ENCODE measurements around the gene PCDHA5.
"Not testable (repeated sequence)": the region's sequence is repeated elsewhere in the genome, so short reads cannot be mapped to it uniquely, and the experiment has no call there.

Gene PCDHA5

DNA sequence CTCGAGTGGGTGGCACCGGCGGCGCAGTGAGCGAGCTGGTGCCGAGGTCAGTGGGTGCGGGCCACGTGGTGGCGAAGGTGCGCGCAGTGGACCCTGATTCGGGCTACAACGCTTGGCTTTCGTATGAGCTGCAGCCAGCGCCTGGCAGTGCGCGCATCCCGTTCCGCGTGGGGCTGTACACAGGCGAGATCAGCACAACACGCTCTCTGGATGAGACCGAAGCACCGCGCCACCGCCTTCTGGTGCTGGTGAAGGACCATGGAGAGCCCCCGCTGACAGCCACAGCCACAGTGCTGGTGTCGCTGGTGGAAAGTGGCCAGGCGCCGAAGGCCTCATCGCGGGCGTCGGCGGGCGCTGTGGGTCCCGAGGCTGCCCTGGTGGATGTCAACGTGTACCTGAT is 2.1 kb downstream of the PCDHA5 start:
- no peak for DNase-seq (ENCODE audit: low spot score)

DNA sequence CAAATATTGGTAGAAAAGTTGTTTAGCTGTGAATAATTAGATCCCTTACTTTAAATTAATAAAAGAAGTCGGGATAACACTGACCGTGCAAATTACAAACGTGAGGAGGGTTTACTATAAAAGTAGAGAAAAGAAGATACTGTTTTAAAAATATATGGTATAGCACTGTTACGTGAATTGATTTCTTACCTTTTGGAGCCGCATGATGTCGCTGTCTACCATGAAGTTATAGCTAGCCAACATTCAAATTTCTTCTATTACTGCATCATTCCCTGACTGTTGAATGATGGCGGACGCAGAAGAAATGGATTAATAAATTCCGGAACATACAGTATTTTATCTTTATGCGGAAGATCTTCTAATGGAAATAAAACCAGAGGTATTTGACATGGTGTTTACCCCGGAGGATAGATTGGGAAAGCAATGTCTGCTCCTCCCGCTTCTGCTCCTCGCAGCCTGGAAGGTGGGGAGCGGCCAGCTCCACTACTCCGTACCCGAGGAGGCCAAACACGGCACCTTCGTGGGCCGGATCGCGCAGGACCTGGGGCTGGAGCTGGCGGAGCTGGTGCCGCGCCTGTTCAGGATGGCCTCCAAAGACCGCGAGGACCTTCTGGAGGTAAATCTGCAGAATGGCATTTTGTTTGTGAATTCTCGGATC is 6.4 kb downstream of the PCDHA5 start, which contains the start of gene PCDHA6:
TSS of gene PCDHA6 (plus strand) at position 257 of the 658 bp plus-strand sequence. CDS start at position 389, 132 bp downstream.
- no peak for DNase-seq (ENCODE audit: low spot score)

DNA sequence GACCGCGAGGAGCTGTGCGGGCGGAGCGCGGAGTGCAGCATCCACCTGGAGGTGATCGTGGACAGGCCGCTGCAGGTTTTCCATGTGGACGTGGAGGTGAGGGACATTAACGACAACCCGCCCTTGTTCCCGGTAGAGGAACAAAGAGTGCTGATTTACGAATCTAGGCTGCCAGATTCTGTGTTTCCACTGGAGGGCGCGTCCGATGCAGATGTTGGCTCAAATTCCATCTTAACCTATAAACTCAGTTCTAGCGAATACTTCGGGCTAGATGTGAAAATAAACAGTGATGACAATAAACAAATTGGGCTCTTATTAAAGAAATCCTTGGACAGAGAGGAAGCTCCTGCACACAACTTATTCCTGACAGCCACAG is 6.9 kb downstream of the PCDHA5 start:
- no peak for DNase-seq (ENCODE audit: low spot score)

DNA sequence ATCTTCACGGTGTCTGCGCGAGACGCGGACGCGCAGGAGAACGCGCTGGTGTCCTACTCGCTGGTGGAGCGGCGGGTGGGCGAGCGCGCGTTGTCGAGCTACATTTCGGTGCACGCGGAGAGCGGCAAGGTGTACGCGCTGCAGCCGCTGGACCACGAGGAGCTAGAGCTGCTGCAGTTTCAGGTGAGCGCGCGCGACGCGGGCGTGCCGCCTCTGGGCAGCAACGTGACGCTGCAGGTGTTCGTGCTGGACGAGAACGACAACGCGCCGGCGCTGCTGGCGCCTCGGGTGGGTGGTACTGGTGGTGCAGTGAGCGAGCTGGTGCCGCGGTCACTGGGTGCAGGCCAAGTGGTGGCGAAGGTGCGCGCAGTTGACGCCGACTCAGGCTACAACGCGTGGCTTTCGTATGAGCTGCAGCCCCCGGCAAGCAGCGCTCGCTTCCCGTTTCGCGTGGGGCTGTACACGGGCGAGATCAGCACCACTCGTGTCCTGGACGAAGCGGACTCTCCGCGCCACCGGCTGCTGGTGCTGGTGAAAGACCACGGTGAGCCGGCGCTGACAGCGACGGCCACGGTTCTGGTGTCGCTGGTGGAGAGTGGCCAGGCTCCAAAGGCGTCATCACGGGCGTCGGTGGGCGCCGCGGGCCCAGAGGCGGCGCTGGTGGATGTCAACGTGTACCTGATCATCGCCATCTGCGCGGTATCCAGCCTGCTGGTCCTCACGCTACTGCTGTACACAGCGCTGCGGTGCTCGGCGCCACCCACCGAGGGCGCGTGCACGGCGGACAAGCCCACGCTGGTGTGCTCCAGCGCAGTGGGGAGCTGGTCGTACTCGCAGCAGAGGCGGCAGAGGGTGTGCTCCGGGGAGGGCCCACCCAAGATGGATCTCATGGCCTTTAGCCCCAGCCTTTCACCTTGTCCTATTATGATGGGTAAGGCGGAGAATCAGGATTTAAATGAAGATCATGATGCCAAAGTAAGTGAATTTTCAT is 8.4 kb downstream of the PCDHA5 start:
- DNase-seq (ENCODE audit: low spot score), result not testable (repeated sequence)

DNA sequence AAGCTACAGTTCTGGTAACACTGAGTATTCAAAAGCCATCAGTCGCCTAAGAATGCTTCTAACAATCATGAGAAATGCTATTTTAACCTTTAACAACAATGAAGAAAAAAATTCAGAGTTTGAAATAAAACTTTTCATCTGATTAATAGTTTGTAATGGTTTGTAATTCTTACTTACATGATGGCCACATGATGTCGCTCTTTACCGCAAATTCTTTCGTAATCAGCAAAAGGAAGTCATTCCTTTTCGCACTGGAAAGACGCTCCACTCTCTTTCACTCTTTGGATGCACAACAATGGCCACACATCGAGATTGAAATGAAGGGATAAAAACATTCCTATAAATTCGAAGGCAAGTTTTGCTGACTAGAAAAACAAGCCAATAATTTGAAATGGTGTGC is 12.6 kb downstream of the PCDHA5 start, which contains the start of gene PCDHA7:
TSS of gene PCDHA7 (plus strand) at position 277 of the 400 bp plus-strand sequence. CDS start at position 392, 115 bp downstream.
- DNase-seq (ENCODE audit: low spot score), result no peak

DNA sequence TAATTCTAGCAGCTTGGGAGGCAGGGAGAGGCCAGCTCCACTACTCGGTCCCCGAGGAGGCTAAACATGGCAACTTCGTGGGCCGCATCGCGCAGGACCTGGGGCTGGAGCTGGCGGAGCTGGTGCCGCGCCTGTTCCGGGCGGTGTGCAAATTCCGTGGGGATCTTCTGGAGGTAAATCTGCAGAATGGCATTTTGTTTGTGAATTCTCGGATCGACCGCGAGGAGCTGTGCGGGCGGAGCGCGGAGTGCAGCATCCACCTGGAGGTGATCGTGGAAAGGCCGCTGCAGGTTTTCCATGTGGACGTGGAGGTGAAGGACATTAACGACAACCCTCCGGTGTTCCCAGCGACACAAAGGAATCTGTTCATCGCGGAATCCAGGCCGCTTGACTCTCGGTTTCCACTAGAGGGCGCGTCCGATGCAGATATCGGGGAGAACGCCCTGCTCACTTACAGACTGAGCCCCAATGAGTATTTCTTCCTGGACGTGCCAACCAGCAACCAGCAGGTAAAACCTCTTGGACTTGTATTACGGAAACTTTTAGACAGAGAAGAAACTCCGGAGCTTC is 13.1 kb downstream of the PCDHA5 start:
- DNase-seq (ENCODE audit: low spot score), result not testable (repeated sequence)

DNA sequence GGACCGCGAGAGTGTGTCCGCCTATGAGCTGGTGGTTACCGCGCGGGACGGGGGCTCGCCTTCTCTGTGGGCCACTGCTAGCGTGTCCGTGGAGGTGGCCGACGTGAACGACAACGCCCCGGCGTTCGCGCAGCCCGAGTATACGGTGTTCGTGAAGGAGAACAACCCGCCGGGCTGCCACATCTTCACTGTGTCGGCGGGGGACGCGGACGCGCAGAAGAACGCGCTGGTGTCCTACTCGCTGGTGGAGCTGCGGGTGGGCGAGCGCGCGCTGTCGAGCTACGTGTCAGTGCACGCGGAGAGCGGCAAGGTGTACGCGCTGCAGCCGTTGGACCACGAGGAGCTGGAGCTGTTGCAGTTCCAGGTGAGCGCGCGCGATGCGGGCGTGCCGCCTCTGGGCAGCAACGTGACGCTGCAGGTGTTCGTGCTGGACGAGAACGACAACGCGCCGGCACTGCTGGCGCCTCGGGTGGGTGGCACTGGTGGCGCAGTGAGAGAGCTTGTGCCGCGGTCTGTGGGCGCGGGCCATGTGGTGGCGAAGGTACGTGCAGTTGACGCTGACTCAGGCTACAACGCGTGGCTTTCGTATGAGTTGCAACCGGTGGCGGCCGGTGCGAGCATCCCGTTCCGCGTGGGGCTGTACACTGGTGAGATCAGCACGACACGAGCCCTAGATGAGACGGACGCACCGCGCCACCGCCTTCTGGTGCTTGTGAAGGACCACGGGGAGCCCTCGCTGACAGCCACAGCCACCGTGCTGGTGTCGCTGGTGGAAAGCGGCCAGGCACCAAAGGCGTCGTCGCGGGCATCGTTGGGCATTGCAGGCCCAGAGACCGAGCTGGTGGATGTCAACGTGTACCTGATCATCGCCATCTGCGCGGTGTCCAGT is 14.5 kb downstream of the PCDHA5 start:
- DNase-seq (ENCODE audit: low spot score), result no peak

DNA sequence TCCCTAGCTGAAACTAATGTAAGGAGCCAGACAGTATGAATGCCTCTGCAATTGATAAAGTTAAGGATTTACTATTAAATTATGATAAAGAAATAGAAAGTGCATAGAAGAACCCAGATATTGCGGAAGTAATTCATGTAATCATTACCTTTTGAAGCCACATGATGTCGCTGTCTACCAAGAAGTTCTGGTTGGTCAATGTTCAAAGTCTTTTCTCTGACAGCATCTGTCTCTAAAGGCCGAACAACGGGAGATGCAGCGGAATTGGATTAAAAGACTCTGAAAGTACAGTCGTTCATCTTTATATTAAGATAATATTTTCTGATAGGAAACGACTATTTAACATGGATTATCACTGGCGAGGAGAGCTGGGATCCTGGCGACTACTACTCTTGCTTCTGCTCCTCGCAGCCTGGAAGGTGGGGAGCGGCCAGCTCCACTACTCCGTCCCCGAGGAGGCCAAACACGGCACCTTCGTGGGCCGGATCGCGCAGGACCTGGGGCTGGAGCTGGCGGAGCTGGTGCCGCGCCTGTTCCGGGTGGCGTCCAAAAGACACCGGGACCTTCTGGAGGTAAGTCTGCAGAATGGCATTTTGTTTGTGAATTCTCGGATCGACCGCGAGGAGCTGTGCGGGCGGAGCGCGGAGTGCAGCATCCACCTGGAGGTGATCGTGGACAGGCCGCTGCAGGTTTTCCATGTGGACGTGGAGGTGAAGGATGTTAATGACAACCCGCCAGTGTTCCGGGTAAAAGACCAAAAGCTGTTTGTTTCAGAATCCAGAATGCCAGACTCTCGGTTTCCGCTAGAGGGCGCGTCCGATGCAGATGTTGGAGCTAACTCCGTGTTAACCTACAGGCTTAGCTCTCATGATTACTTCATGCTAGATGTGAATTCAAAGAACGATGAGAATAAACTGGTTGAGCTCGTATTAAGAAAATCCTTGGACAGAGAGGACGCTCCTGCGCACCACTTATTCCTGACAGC is 19.9 kb downstream of the PCDHA5 start, which contains the start of gene PCDHA8:
TSS of gene PCDHA8 (plus strand) at position 210 of the 985 bp plus-strand sequence. CDS start at position 345, 135 bp downstream.
- DNase-seq (ENCODE audit: low spot score), result peak; percentile 32

DNA sequence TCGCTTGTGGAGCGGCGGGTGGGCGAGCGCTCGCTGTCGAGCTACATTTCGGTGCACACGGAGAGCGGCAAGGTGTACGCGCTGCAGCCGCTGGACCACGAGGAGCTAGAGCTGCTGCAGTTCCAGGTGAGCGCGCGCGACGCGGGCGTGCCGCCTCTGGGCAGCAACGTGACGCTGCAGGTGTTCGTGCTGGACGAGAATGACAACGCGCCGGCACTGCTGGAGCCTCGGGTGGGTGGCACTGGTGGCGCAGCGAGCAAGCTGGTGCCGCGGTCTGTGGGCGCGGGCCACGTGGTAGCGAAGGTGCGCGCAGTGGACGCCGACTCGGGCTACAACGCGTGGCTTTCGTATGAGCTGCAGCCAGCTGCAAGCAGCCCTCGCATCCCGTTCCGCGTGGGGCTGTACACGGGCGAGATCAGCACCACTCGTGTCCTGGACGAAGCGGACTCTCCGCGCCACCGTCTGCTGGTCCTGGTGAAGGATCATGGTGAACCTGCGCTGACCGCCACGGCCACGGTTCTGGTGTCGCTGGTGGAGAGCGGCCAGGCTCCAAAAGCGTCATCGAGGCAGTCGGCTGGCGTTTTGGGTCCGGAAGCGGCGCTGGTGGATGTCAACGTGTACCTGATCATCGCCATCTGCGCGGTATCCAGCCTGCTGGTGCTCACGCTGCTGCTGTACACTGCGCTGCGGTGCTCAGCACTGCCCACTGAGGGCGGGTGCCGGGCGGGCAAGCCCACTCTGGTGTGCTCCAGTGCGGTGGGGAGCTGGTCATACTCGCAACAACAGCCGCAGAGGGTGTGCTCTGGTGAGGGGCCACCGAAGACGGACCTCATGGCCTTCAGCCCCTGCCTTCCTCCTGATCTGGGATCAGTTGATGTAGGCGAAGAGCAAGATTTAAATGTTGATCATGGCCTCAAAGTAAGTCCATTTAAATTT is 21.7 kb downstream of the PCDHA5 start:
- DNase-seq (ENCODE audit: low spot score), result no peak

DNA sequence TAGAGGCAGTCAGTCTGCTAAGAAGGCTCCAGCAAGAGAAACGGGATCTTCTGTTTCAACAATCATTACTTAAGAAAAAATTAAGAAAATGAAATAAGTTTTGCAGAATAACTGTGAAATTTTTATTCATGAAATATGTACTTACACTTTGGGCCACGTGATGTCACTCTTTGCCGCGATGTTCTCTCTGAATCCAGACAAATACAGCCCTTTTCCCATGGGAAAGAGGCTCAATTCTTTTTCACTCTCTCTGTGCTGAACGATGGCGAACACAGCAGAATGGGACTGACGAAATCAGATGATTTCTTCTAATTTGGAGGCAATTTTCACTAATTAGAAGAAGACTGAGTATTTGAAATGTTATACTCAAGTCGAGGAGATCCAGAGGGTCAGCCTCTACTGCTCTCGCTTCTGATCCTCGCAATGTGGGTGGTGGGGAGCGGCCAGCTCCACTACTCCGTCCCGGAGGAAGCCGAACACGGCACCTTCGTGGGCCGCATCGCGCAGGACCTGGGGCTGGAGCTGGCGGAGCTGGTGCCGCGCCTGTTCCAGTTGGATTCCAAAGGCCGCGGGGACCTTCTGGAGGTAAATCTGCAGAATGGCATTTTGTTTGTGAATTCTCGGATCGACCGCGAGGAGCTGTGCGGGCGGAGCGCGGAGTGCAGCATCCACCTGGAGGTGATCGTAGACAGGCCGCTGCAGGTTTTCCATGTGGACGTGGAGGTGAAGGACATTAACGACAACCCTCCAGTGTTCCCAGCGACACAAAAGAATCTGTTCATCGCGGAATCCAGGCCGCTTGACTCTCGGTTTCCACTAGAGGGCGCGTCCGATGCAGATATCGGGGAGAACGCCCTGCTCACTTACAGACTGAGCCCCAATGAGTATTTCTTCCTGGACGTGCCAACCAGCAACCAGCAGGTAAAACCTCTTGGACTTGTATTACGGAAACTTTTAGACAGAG is 27.0 kb downstream of the PCDHA5 start, which contains the start of gene PCDHA9:
TSS of gene PCDHA9 (plus strand) at position 244 of the 964 bp plus-strand sequence. CDS start at position 358, 114 bp downstream.
- DNase-seq (ENCODE audit: low spot score), result not testable (repeated sequence)

DNA sequence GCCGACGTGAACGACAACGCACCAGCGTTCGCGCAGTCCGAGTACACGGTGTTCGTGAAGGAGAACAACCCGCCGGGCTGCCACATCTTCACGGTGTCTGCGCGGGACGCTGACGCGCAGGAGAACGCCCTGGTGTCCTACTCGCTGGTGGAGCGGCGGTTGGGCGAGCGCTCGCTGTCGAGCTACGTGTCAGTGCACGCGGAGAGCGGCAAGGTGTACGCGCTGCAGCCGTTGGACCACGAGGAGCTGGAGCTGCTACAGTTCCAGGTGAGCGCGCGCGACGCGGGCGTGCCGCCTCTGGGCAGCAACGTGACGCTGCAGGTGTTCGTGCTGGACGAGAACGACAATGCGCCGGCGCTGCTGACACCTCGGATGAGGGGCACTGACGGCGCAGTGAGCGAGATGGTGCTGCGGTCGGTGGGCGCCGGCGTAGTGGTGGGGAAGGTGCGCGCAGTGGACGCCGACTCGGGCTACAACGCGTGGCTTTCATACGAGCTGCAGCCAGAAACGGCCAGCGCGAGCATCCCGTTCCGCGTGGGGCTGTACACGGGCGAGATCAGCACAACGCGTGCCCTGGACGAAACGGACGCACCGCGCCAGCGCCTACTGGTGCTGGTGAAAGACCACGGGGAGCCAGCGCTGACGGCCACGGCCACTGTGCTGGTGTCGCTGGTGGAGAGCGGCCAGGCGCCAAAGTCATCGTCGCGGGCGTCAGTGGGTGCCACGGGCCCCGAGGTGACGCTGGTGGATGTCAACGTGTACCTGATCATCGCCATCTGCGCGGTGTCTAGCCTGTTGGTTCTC is 28.6 kb downstream of the PCDHA5 start:
- not testable (repeated sequence) for DNase-seq (ENCODE audit: low spot score)

DNA sequence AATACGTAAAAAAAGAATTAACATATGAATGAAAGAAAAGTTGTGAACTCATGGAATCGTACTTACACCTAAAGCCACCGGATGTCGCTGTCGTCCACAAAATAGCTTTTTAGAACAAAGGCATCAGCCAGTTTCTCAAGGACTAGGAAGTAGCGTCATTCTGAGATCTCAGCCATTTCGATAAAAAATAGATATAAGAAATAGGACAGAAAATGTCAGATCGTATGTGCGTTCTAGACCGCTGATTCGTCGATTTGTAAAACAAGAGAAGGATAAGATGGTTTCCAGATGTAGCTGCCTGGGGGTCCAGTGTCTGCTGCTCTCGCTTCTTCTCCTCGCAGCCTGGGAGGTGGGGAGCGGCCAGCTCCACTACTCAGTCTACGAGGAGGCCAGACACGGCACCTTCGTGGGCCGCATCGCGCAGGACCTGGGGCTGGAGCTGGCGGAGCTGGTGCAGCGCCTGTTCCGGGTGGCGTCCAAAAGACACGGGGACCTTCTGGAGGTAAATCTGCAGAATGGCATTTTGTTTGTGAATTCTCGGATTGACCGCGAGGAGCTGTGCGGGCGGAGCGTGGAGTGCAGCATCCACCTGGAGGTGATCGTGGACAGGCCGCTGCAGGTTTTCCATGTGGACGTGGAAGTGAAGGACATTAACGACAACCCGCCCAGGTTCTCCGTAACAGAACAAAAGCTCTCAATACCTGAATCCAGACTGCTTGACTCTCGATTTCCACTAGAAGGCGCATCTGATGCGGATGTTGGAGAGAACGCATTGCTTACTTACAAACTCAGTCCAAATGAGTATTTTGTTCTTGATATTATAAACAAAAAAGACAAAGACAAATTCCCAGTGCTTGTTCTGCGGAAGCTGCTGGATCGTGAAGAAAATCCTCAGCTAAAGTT is 34.6 kb downstream of the PCDHA5 start, which contains the start of gene PCDHA10:
TSS of gene PCDHA10 (plus strand) at position 126 of the 903 bp plus-strand sequence. CDS start at position 278, 152 bp downstream.
- no peak for DNase-seq (ENCODE audit: low spot score)

DNA sequence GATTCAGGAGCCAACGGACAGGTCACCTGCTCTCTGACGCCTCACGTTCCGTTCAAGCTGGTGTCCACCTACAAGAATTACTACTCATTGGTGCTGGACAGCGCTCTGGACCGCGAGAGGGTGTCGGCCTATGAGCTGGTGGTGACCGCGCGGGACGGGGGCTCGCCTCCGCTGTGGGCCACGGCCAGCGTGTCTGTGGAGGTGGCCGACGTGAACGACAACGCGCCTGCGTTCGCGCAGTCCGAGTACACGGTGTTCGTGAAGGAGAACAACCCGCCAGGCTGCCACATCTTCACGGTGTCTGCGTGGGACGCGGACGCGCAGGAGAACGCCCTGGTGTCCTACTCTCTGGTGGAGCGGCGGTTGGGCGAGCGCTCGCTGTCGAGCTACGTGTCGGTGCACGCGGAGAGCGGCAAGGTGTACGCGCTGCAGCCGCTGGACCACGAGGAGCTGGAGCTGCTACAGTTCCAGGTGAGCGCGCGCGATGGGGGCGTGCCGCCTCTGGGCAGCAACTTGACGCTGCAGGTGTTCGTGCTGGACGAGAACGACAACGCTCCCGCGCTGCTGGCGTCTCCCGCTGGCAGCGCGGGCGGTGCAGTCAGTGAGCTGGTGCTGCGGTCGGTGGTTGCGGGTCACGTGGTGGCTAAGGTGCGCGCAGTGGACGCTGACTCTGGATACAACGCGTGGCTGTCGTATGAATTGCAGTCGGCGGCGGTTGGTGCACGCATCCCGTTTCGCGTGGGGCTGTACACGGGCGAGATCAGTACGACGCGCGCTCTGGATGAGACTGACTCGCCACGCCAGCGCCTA is 36.0 kb downstream of the PCDHA5 start:
- DNase-seq (ENCODE audit: low spot score), result no peak

DNA sequence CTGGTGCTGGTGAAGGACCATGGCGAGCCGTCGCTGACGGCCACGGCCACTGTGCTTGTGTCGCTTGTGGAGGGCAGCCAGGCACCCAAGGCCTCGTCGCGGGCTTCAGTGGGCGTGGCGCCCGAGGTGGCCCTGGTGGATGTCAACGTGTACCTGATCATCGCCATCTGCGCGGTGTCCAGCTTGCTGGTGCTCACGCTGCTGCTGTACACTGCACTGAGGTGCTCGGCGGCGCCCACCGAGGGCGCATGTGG is 36.5 kb downstream of the PCDHA5 start:
- DNase-seq (ENCODE audit: low spot score), result no peak
